Measurements from ENCODE around the gene LIME1.

Gene LIME1, protein sequence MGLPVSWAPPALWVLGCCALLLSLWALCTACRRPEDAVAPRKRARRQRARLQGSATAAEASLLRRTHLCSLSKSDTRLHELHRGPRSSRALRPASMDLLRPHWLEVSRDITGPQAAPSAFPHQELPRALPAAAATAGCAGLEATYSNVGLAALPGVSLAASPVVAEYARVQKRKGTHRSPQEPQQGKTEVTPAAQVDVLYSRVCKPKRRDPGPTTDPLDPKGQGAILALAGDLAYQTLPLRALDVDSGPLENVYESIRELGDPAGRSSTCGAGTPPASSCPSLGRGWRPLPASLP

GRCh38 chr20:63735859-63736718, at the start of gene LIME1:
LIME1 (plus strand) TSS chr20:63736664; CDS start chr20:63737550, 886 bp downstream.
- DNase-seq, result peak; percentile 54

DNA sequence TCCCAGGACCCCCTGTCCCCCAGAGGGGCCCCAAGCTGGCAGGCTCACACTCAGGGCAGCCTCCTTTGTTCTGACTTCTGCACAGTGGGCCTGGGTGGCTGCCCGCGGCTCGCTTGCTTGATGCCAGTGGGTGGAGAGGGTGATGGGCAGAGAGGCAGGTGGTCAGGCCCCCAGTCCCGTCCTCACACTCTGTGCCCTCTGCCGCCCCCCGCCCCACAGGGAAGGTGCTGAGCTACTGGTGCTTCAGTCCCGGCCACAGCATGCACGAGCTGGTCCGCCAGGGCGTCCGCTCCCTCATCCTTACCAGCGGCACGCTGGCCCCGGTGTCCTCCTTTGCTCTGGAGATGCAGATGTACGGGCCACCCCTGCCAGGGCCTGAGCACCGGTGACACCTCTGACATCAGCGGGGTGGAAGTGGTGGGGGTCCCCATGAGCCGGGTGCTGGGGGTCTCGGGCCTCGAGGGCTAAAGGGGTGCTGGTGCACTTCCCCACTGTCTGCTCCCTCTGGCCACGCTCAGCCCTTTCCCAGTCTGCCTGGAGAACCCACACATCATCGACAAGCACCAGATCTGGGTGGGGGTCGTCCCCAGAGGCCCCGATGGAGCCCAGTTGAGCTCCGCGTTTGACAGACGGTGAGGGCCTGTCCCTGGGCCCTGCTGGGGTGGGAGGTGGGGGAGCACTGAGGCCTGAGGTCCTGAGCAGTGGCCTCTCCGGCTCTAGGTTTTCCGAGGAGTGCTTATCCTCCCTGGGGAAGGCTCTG, 48.9 kb upstream of the LIME1 start:
- DNase-seq, result no peak

DNA sequence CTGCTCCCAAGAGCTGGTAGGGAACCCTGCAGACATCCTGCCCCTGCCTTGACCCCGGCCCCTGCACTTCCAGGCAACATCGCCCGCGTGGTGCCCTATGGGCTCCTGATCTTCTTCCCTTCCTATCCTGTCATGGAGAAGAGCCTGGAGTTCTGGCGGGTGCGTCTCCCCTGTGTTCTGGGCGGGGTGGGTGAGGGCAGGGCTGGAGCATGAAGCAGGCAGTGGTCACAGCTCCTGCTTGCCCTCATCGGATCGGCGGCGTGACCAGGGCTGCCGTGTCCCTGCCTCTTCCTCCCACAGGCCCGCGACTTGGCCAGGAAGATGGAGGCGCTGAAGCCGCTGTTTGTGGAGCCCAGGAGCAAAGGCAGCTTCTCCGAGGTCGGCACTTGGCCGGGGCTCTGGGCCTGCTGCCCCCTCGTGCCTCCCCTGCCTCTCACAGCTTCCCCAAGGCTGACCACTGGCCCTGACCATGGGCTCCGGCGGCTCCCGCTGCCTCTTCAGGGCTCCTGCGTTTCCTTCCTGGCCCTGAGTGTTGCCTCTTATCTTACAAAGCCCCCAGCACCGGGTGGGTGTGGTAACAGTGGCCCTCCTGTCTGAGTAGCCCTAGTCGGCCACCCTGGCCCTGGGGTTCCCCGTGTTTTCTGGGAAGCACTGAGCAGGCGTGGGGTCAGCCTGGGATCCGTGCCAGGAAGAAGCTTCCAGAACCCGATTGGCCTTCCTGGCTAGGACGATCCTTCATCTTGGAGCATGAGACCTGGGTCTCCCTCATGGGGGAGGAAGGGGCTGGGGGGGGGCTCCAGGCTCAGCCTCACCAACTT, 48.0 kb upstream of the LIME1 start:
- no peak for DNase-seq

DNA sequence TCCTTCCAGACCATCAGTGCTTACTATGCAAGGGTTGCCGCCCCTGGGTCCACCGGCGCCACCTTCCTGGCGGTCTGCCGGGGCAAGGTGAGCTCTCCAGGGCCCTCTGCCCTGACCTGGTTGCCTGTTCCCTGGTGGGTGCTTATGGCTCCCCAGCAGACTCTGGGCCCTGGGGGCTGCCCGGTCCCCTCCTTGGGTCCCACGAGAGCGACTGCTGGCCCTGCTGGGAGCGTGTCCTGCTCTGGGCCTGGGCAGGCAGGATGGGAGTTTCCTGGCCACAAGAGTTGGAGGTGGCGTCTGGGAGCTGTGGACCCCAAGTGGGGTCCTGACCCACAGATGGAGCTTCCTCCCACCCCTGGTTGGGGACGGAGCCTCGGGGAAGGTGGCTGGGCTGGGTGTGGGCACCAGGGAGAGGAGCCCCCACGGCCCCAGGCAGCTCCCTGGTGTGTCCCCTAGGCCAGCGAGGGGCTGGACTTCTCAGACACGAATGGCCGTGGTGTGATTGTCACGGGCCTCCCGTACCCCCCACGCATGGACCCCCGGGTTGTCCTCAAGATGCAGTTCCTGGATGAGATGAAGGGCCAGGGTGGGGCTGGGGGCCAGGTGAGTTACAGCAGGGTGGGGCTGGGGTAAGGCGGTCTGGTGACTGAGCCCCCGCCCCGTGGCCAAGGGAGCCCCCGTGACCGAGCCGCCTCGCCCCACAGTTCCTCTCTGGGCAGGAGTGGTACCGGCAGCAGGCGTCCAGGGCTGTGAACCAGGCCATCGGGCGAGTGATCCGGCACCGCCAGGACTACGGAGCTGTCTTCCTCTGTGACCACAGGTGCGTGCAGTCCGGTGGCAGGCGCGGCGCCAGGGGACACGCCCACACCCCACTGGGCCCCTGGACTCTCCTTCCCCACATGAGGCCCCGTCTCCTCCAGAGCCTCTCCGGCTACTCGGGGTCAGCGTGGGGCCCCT, 47.1 kb upstream of the LIME1 start:
- DNase-seq, result no peak

DNA sequence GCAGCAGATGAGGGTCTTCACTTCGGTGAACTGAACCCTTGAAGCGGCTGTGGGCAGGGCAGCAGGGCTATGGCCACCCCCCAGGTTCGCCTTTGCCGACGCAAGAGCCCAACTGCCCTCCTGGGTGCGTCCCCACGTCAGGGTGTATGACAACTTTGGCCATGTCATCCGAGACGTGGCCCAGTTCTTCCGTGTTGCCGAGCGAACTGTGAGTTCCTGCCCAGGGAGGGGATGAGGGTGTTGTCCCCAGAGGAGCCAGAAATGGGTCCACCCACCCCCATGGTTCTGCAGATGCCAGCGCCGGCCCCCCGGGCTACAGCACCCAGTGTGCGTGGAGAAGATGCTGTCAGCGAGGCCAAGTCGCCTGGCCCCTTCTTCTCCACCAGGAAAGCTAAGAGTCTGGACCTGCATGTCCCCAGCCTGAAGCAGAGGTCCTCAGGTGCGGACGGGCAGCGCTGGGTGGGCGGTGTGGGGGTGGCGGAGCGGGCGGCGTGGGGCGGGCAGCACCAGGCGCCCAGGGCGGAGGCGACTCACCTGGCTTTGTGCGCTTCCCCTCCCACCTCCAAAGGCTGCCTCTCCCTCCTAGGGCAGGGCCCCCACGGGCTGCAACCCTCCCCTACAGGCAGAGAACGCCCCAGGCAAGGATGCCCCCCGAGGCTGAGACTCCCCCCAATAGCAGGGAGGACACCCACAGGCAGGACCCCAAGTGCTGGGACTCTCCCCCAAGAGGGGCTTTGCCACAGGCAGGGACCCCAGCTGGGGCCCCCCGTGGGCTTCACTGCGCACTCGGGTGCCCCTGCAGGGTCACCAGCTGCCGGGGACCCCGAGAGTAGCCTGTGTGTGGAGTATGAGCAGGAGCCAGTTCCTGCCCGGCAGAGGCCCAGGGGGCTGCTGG, 46.2 kb upstream of the LIME1 start:
- no peak for DNase-seq

- no peak for DNase-seq
Observed at GRCh38 chr20:63690898-63691710, 45.4 kb upstream of the LIME1 start.

DNA sequence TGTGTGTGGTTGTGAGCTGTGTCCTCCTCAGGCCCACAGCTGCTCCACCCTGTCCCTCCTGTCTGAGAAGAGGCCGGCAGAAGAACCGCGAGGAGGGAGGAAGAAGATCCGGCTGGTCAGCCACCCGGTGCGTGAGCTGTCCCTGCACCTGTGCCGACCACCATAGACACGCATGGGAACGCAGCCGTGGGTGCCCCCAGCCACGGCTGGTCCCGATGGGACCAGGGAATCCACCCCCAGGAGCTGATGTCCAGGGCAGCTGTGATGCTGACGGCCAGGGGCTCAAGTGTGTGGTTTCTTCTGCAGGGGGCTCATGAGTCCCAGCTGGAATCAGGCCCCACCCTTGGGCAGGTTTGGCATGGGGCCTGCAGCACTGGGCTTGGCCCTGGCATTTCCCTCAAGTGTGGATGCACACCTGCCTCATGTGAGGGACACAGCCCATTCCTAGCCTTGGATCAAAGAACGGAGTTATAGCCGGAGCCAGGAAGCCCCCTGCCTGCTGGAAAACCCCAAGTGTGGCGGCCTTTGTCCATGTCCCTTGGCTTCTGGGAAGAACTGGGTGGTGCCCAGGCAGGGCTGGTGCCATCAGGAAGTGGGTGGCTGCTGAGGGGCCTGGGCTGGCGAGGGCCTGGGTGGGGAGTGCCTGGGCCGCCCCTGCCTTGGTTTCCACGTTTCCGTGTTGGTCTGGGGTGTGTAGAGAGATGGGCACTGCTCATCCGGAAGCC, 44.6 kb upstream of the LIME1 start:
- DNase-seq, result no peak

DNA sequence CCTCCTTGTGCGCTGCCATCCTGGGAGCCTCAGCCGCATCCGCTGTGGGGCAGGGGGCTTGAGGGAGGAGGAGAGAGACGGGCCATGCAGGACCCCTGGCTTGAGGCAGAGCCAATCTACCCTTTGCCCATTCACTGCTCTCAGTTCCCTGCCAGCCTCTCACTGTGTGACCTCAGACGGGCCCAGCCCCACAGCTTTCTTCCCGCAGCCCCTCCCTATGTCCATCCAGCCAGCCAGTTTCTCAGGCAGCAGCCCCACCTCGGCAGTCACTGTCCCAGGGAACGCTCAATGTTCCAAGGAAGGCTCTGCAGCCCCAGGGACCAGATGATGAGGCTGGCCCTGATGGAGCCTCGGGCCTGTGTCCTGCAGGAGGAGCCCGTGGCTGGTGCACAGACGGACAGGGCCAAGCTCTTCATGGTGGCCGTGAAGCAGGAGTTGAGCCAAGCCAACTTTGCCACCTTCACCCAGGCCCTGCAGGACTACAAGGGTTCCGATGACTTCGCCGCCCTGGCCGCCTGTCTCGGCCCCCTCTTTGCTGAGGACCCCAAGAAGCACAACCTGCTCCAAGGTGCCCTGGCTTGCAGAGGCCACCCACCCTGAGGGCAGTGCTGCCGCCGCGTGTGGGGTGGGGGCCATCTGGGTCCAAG, 43.9 kb upstream of the LIME1 start:
- no peak for DNase-seq

DNA sequence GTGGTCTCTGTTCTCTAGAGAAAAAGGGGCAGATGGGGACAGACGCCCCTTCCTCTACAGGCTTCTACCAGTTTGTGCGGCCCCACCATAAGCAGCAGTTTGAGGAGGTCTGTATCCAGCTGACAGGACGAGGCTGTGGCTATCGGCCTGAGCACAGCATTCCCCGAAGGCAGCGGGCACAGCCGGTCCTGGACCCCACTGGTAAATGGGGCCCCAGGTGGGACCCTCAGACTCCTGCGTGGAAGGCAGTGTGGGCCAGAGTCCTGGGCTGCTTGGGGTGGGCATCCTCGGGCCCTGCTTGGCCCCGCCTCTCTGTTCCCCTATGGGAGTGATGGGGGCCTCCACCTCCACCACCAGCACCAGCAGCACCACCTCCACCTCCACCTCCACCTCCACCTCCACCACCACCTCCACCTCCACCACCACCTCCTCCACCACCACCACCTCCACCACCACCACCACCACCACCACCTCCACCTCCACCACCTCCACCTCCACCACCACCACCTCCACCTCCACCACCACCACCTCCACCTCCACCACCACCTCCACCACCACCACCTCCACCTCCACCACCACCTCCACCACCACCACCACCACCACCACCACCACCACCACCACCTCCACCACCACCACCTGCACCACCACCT, 43.3 kb upstream of the LIME1 start:
- DNase-seq, result no peak

- no peak for DNase-seq
Observed at GRCh38 chr20:63693733-63694583, 42.5 kb upstream of the LIME1 start.

GRCh38 chr20:63694584-63695423, 41.7 kb upstream of the LIME1 start:
- no peak for DNase-seq

GRCh38 chr20:63695424-63696305, 40.8 kb upstream of the LIME1 start:
- no peak for DNase-seq

- DNase-seq, result no peak
Observed at GRCh38 chr20:63696306-63696627, 40.2 kb upstream of the LIME1 start.

- peak; percentile 22 for DNase-seq
Observed at GRCh38 chr20:63696628-63697356, 39.7 kb upstream of the LIME1 start, which contains the start of gene TNFRSF6B. TNFRSF6B (plus strand) TSS chr20:63696652; CDS start chr20:63696768, 116 bp downstream.
